HEK293T (cell line): ENCODE data around the gene ATP11A.

Experiments used
- ARNT ChIP-seq: fragments of 450-650 bp; IDR thresholded peaks from 2 replicates; pipeline ENCODE4 v1.6.1; 2017; ENCODE audit warnings: mild to moderate bottlenecking
- ELF4 ChIP-seq: fragments of 450-650 bp; IDR thresholded peaks from 2 replicates; pipeline ENCODE4 v1.6.1; 2017; ENCODE audit warnings: antibody characterized with exemption
- L3MBTL2 ChIP-seq: fragments of 450-650 bp; conservative IDR thresholded peaks from 2 replicates; pipeline ENCODE4 v1.6.1; 2016; ENCODE audit warnings: mild to moderate bottlenecking
- SUZ12 ChIP-seq: fragments of 450-650 bp; IDR thresholded peaks from 2 replicates; pipeline ENCODE4 v1.6.1; 2016; ENCODE audit warnings: mild to moderate bottlenecking
- TARDBP ChIP-seq: fragments of 450-650 bp; IDR thresholded peaks from 2 replicates; pipeline ENCODE4 v1.6.1; 2016

GRCh38 chr13:112755331-112755730 lies 65.5 kb downstream of the ATP11A start:
- TF ChIP-seq TARDBP, result no peak
- no peak for TF ChIP-seq ELF4
- TF ChIP-seq L3MBTL2, result no peak
- no peak for TF ChIP-seq ARNT
- TF ChIP-seq SUZ12, result no peak
